WERI-Rb-1 (cell line): ENCODE results near the gene NEK1.
"Not testable (repeated sequence)": the region's sequence is repeated elsewhere in the genome, so short reads cannot be mapped to it uniquely, and the experiment has no call there.

Experiments
- DNase-seq: peaks from one replicate; pipeline ENCODE4 v3.0.0-alpha.2; 2020
- H3K27ac ChIP-seq: fragments of 250-450 bp; sonication (Bioruptor Pico); 2 replicates; pipeline ENCODE4 v1.5.1; 2020; ENCODE audit warnings: mild to moderate bottlenecking, moderate library complexity
- H3K27me3 ChIP-seq: fragments of 250-450 bp; sonication (Bioruptor Pico); 2 replicates; pipeline ENCODE4 v1.5.1; 2021; ENCODE audit warnings: mild to moderate bottlenecking, low read depth, moderate library complexity; ENCODE audit not compliant: insufficient read depth, severe bottlenecking
- H3K36me3 ChIP-seq: fragments of 250-450 bp; sonication (Bioruptor Pico); 2 replicates; pipeline ENCODE4 v1.5.1; 2020; ENCODE audit warnings: mild to moderate bottlenecking, moderate library complexity
- H3K4me3 ChIP-seq: 2 replicates; pipeline ENCODE4 v1.5.1; 2011; ENCODE audit warnings: low read depth, mild to moderate bottlenecking, control low read depth, low read length
- H3K9me3 ChIP-seq: fragments of 250-450 bp; sonication (Bioruptor Pico); 2 replicates; pipeline ENCODE4 v1.5.1; 2021; ENCODE audit warnings: mild to moderate bottlenecking, moderate library complexity; ENCODE audit not compliant: severe bottlenecking
- TF ChIP-seq, protein P1 (sequence below): IDR thresholded peaks from 2 replicates; pipeline ENCODE4 v1.5.1; 2011; ENCODE audit warnings: low read depth, mild to moderate bottlenecking, control low read depth, inconsistent platforms, low read length

The NEK1 gene

DNA sequence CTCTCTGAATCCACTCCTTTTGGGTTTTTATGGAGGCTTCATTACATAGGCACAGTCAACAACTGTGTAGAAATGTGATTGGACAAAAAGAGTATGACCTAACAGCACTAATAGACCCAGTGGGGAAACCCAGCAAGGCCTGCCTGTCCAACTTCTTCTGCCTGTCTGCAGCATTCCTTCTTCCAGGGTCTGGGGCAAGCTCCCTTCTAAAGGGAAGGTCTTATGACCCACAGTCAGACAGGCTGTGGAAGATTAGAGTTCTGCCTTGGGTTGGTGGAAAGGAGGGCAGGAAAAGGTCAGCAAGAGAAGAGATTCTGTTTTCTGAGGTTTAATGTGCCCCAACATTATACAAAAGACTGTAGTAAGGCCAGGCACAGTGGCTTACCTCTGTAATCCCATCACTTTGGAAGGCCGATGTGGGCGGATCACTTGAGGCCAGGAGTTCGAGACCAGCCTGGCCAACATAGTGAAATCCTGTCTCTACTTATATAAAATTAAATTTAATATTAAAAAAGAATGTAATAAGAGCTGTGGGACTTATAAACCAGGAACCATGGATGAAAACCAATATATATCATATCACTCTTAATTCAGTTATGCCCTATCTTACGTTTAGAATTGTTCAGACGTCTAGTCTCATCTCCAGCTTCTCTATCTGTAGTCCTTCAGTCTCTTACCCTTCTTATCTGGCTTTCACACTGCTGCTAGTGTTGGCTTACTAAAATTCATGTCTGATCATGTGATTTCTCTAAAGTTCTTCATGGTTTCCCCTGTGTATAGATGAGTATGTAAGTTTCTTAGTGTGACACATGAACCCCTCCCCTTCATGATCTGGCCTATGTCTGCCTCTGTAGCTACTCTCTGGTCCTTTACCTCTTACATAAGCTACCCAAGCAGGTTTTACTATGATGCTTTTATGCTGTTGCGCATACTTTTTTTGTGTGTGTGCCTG, 14.2 kb upstream of the NEK1 start:
- no peaks in the 10 kb centered on the region for H3K27me3 ChIP-seq
- TF ChIP-seq, protein P1, sequence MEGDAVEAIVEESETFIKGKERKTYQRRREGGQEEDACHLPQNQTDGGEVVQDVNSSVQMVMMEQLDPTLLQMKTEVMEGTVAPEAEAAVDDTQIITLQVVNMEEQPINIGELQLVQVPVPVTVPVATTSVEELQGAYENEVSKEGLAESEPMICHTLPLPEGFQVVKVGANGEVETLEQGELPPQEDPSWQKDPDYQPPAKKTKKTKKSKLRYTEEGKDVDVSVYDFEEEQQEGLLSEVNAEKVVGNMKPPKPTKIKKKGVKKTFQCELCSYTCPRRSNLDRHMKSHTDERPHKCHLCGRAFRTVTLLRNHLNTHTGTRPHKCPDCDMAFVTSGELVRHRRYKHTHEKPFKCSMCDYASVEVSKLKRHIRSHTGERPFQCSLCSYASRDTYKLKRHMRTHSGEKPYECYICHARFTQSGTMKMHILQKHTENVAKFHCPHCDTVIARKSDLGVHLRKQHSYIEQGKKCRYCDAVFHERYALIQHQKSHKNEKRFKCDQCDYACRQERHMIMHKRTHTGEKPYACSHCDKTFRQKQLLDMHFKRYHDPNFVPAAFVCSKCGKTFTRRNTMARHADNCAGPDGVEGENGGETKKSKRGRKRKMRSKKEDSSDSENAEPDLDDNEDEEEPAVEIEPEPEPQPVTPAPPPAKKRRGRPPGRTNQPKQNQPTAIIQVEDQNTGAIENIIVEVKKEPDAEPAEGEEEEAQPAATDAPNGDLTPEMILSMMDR, result no peak
- H3K4me3 ChIP-seq, result no peak overlapping the region
- no peaks in the 10 kb centered on the region for H3K9me3 ChIP-seq
- H3K36me3 ChIP-seq, result peaks cover 3% of the 10 kb centered on the region; the same call in 1 of the 2 replicates
- no peak for DNase-seq
- no peak overlapping the region for H3K27ac ChIP-seq

DNA sequence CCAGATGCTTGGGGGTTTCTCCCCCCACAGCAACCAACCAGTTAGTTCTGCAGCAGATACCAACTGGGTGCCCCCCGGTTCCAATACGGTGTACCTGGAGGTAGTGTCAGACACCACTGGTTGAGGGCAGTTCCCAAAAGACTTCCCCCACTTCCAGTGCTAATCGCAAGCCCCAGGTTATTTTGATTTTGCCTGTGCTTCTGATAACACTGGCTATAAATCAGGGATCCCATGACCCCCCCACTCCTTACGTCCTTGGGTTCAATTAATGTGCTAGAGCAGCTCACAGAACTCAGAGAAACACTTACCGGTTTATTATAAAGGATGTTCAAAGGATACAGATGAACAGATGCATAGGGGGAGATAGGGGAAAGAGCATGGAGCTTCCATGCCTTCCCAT, 13.5 kb upstream of the NEK1 start:
- H3K36me3 ChIP-seq, result peaks cover 3% of the 10 kb centered on the region; the same call in 1 of the 2 replicates
- H3K27ac ChIP-seq, result no peak overlapping the region
- no peak for DNase-seq
- TF ChIP-seq, protein P1, result no peak
- no peaks in the 10 kb centered on the region for H3K27me3 ChIP-seq
- H3K4me3 ChIP-seq, result no peak overlapping the region
- no peaks in the 10 kb centered on the region for H3K9me3 ChIP-seq

DNA sequence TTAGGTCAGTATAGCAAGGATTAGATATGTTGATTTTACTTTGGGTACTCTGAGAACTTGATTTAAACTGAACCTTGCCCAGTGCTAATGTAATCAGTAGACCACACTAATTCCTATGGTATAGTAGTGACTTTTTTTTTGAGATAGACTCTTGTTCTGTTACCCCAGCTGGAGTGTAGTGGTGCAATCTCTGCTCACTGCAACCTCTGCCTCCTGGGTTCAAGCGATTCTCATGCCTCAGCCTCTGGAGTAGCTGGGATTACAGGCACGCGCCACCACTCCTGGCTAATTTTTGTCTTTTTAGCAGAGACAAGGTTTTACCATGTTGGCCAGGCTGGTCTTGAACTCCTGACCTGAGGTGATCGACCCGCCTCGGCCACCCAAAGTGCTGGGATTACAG, 11.6 kb upstream of the NEK1 start:
- not testable (repeated sequence) for H3K36me3 ChIP-seq, H3K27ac ChIP-seq, DNase-seq, H3K27me3 ChIP-seq, H3K9me3 ChIP-seq, H3K4me3 ChIP-seq

DNA sequence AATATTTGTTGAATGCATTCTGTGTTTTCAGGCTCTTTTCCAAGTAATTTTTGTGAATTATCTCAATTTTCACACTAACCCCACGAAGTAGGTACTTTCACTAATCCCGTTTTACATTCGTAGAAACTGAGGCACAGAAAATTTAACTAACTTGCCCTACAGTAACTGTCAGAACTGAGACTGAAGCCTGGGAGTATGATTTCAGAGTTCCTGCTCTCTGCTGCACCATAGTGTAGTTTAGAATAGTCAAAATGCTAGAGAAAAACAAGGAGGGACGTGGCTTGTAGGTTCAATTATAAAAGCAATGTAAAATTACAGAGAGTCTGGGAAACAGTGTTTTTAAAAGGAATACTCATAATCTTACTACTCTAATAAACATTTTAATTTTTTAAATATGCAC, 10.2 kb upstream of the NEK1 start:
- TF ChIP-seq, protein P1, result no peak

DNA sequence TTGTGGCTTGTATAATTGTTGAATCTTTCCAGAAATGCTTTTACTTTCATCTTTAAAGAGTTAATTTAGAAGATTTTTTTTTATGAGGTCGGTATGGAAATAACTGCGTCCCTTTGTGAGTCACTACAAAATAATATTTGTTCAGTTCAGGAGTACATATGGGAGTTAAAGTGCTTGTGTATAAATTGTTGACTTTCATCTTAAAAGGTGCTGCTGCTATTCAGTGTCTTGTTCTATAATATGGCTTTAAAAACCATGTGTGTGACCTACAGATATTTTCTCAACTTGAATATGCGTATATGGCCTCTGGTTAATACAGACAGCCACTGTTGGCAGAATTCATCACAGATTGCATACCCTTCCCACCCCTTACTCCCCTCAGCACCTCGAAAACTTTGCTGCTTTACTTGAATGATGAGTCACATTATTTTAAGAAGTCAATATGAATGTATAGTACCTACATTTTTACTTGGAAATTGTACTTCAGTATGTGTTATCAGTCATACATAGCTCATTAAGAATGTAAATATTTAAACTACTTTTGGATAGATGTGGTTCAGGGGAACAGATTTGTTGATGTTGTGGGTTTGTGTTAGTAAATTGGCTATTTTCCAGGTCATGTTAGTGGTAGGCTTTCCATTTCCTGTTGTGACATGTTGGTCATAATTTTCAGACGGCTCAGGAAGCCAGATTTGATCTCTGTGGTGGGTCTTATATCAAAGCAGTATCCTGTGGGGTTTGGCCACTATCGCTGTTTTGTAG, 9.5 kb upstream of the NEK1 start:
- Histone ChIP-seq H3K4me3 (no peak overlapping the region), H3K9me3 (no peaks in the 10 kb centered on the region), H3K27ac (no peak overlapping the region), H3K36me3 (no peaks in the 10 kb centered on the region), H3K27me3 (no peaks in the 10 kb centered on the region)
- TF ChIP-seq, protein P1, result no peak
- no peak for DNase-seq

More for the DNA sequence above, 10.2 kb upstream of the NEK1 start:
- no peak overlapping the region for H3K27ac ChIP-seq
- no peaks in the 10 kb centered on the region for H3K36me3 ChIP-seq
- DNase-seq, result no peak
- no peaks in the 10 kb centered on the region for H3K27me3 ChIP-seq
- no peak overlapping the region for H3K4me3 ChIP-seq
- H3K9me3 ChIP-seq, result no peaks in the 10 kb centered on the region

DNA sequence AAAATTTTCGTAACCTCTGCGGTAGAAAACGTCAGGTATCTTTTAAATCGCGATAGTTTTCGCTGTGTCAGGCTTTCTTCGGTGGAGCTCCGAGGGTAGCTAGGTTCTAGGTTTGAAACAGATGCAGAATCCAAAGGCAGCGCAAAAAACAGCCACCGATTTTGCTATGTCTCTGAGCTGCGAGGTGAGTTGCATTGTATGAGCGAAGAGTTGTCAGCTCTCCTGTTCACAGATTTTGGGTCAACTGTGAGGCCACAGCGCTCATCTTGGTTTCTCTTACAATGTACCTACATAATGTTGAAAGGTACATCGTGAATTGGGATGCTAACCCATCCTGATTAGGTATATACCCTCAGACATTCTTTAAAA, 8.5 kb upstream of the NEK1 start:
- peak overlapping the region; percentile 91 for H3K27ac ChIP-seq
- DNase-seq, result no peak
- no peaks in the 10 kb centered on the region for H3K27me3 ChIP-seq
- TF ChIP-seq, protein P1, result no peak
- H3K4me3 ChIP-seq, result peak overlapping the region; percentile 87
- H3K9me3 ChIP-seq, result no peaks in the 10 kb centered on the region
- H3K36me3 ChIP-seq, result no peaks in the 10 kb centered on the region
